ENCODE data around the gene SULT4A1.
"Not testable (repeated sequence)": the region's sequence is repeated elsewhere in the genome, so short reads cannot be mapped to it uniquely, and the experiment has no call there.

Gene SULT4A1

GRCh38 chr22:43862074-43862881 is at the start of gene SULT4A1:
SULT4A1 (minus strand) TSS chr22:43862513; CDS start chr22:43862382, 131 bp downstream.
- DNase-seq: peak; percentile 43

GRCh38 chr22:43911351-43911750 is 49.0 kb upstream of the SULT4A1 start:
- no peak for DNase-seq

DNA sequence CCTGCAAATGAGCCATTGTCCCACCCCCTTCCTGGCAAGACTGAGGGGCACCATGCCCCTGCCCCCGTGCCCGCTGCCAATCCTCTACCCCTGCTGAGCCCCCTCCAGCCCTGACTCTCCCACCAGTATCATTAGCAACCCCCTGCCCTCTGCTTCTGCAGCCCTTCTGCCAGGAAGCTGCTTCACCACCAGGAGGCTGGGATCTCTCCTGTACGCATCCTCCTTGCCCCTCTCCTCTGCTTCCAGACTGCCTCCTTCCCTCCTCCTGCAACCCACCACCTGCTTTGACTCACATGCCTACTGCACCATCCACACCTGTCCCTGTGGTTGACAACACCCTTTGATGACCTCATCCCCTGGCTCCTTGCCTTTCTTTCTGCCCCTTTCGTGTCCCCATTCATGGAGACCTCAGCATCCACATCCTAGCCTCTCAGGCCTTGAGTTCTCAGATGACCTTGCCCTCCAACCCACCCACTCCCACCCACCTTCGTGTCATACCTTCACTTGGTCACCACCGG is 47.9 kb upstream of the SULT4A1 start:
- no peak for DNase-seq

GRCh38 chr22:43909708-43910107 is 47.4 kb upstream of the SULT4A1 start:
- DNase-seq: no peak

DNA sequence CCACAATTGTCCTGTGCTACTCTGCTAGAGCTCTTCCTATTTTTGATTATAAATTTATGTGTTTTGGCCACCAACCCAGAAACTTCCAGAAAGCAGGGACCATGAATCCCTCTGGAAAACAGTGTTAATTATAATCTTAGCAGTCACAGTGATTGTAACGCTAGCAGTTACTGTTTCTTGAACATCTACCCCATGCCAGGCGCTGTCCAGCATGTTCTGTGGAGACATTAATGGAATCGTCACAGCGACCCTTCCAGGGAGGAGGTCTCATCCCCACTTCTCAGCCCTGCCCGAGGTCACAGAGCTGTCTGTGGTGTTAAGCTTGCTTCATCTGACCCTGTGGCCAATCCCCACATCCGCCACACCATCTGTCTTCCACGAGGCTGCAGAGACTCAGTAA is 43.4 kb upstream of the SULT4A1 start:
- DNase-seq: no peak

- DNase-seq: not testable (repeated sequence)
These were observed 42.1 kb upstream of the SULT4A1 start for GRCh38 chr22:43904412-43904811.

GRCh38 chr22:43903033-43903432 is 40.7 kb upstream of the SULT4A1 start:
- not testable (repeated sequence) for DNase-seq

- no peak for DNase-seq
These were observed 39.8 kb upstream of the SULT4A1 start for GRCh38 chr22:43901976-43902643.

GRCh38 chr22:43900206-43900605 is 37.9 kb upstream of the SULT4A1 start:
- DNase-seq: no peak

- no peak for DNase-seq
These were observed 35.5 kb upstream of the SULT4A1 start for GRCh38 chr22:43897751-43898261.

- DNase-seq: no peak
These were observed 33.8 kb upstream of the SULT4A1 start for GRCh38 chr22:43895986-43896645.

DNA sequence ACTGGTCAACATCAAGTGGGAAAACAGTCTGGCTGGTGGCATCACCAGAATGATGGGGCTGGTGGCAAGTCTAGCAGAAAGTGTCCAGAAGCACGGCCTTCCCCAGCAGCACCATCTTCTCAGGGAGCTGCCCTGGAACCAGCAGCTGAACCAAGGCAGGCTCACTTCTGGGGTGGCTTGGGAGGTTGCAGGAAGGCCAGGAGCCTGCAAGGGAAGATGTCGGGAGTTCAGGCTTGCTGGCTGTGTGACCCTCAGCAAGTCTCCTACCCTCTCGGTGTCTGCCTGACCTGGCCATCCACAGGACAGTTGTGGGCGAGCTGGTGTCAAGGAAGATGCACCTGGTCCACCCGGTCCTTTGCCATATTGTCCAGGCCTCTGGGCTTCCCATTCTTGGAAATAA is 31.8 kb upstream of the SULT4A1 start:
- DNase-seq: no peak

- DNase-seq: no peak
These were observed 31.0 kb upstream of the SULT4A1 start for GRCh38 chr22:43893266-43893665.

- DNase-seq: no peak
These were observed 30.0 kb upstream of the SULT4A1 start for GRCh38 chr22:43892183-43892894.

- no peak for DNase-seq
These were observed 29.3 kb upstream of the SULT4A1 start, which contains the start of gene PNPLA5 for GRCh38 chr22:43891360-43892182. PNPLA5 (minus strand) TSS chr22:43892013; CDS start chr22:43891880, 133 bp downstream.

- DNase-seq: no peak
These were observed 28.6 kb upstream of the SULT4A1 start for GRCh38 chr22:43890901-43891331.

- DNase-seq: no peak
These were observed 27.5 kb upstream of the SULT4A1 start for GRCh38 chr22:43889860-43890253.

- no peak for DNase-seq
These were observed 27.0 kb upstream of the SULT4A1 start for GRCh38 chr22:43889201-43889859.

- no peak for DNase-seq
These were observed 26.4 kb upstream of the SULT4A1 start for GRCh38 chr22:43888740-43889139.

DNA sequence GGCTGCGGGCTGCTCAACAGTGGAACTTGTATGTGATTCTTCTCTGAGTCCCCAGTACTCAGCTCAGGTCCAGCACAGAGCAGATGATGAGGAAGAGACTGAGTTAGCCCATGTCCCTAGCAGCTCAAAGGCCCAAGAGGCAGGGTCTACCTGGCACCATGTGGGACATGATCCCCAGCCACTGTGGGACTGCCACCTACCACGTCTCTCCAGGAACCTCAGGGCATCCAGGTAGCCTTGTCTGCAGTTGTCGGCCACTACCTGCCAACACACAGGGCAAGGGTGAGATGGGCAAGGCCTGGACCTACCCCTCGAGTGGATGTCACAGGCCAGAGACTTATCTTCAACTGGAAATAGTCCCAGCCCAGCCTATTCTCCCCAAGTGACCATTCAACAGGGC is 25.1 kb upstream of the SULT4A1 start:
- DNase-seq: no peak

- DNase-seq: no peak
These were observed 23.9 kb upstream of the SULT4A1 start for GRCh38 chr22:43886231-43886630.
